CD14-positive monocyte (primary cell): Measurements from ENCODE around the gene CTSD. TPM values are rescaled to one million over a fixed set of nuclear protein-coding genes. Genes with fewer than 3 reads are reported as not detected.

Experiments
- DNase-seq, 3 donors: peaks; one replicate each; pipeline ENCODE4 v3.0.0-alpha.2; 2011 to 2022
- H2AFZ ChIP-seq: 2 replicates; pipeline ENCODE4 v1.6.0; 2012; ENCODE audit warnings: mild to moderate bottlenecking, low read depth, low read length, inconsistent platforms; ENCODE audit not compliant: insufficient read depth, poor library complexity, severe bottlenecking
- H3K27ac ChIP-seq, 2 donors: 1 replicate in 1 of 2; 2 replicates in 1 of 2; pipeline ENCODE4 v1.5.1; 2012 to 2013; ENCODE audit warnings: low read length in 2 of 2, control low read depth in 1 of 2, inconsistent platforms in 1 of 2, low read depth in 1 of 2, mild to moderate bottlenecking in 1 of 2
- H3K27me3 ChIP-seq, 2 donors: one replicate each; pipeline versions ENCODE4 v1.6.0 to v1.6.1; 2011 to 2013; ENCODE audit warnings: low read length in 2 of 2; ENCODE audit not compliant: control insufficient read depth in 2 of 2, insufficient read depth in 2 of 2
- H3K36me3 ChIP-seq, 2 donors: replicated peaks in 1 of 2; 1 replicate in 1 of 2; 2 replicates in 1 of 2; pipeline versions ENCODE4 v1.5.1 to v1.6.1; 2012 to 2013; ENCODE audit warnings: low read length in 2 of 2, control low read depth in 1 of 2, inconsistent platforms in 1 of 2, mild to moderate bottlenecking in 1 of 2; ENCODE audit not compliant: insufficient read depth in 2 of 2, control insufficient read depth in 1 of 2
- H3K4me1 ChIP-seq, 2 donors: 1 replicate in 1 of 2; 2 replicates in 1 of 2; pipeline versions ENCODE4 v1.5.1 to v1.6.1; 2012 to 2013; ENCODE audit warnings: low read length in 2 of 2, control low read depth in 1 of 2, inconsistent platforms in 1 of 2, mild to moderate bottlenecking in 1 of 2, moderate library complexity in 1 of 2; ENCODE audit not compliant: insufficient read depth in 2 of 2, control insufficient read depth in 1 of 2
- H3K4me2 ChIP-seq: replicated peaks from 2 replicates; pipeline ENCODE3; 2012; ENCODE audit warnings: low read length, moderate library complexity, mild to moderate bottlenecking; ENCODE audit not compliant: poor library complexity, severe bottlenecking; ENCODE audit errors: extremely low read depth
- H3K4me3 ChIP-seq, 3 experiments: fragments of 200-600 bp in 1 of 3; sonication (generic) in 1 of 3; replicated peaks in 1 of 3; 1 replicate in 2 of 3; 2 replicates in 1 of 3; pipeline ENCODE4 v1.5.1; 2011 to 2013; ENCODE audit warnings: low read length in 3 of 3, mild to moderate bottlenecking in 3 of 3, control low read depth in 2 of 3, low read depth in 2 of 3, inconsistent platforms in 1 of 3, moderate library complexity in 1 of 3
- H3K79me2 ChIP-seq: 2 replicates; pipeline ENCODE4 v1.6.0; 2012; ENCODE audit warnings: mild to moderate bottlenecking, control low read depth, inconsistent platforms, low read length, moderate library complexity; ENCODE audit not compliant: insufficient read depth
- H3K9ac ChIP-seq: 2 replicates; pipeline ENCODE4 v1.6.0; 2017; ENCODE audit warnings: low read length, mild to moderate bottlenecking; ENCODE audit not compliant: insufficient read depth, poor library complexity, severe bottlenecking
- H3K9me3 ChIP-seq, 2 donors: replicated peaks in 1 of 2; 1 replicate in 1 of 2; 2 replicates in 1 of 2; pipeline versions ENCODE4 v1.5.1 to v1.6.1; 2012 to 2013; ENCODE audit warnings: low read length in 2 of 2, control low read depth in 1 of 2; ENCODE audit not compliant: control insufficient read depth in 1 of 2, insufficient read depth in 1 of 2
- H4K20me1 ChIP-seq: 2 replicates; pipeline ENCODE4 v1.6.0; 2012; ENCODE audit warnings: mild to moderate bottlenecking, low read length, control low read depth, moderate library complexity; ENCODE audit not compliant: insufficient read depth
- H3K27ac Mint-ChIP-seq, 7 donors: one replicate each; pipeline ENCODE4 v1.8.0; 2020; ENCODE audit warnings: mild to moderate bottlenecking in 7 of 7, mixed read lengths in 7 of 7, moderate library complexity in 6 of 7, inconsistent platforms in 2 of 7
- H3K27me3 Mint-ChIP-seq, 3 donors: one replicate each; pipeline ENCODE4 v1.8.0; 2021 to 2022; ENCODE audit warnings: low read depth in 3 of 3, mild to moderate bottlenecking in 3 of 3, mixed read lengths in 3 of 3, moderate library complexity in 3 of 3, inconsistent platforms in 1 of 3
- H3K36me3 Mint-ChIP-seq, 2 donors: one replicate each; pipeline ENCODE4 v1.8.0; 2020; ENCODE audit warnings: mixed read lengths in 2 of 2, inconsistent platforms in 1 of 2, mild to moderate bottlenecking in 1 of 2
- H3K4me1 Mint-ChIP-seq: one replicate; pipeline ENCODE4 v1.8.0; 2020; ENCODE audit warnings: mild to moderate bottlenecking, mixed read lengths
- H3K4me3 Mint-ChIP-seq, 2 donors: one replicate each; pipeline ENCODE4 v1.8.0; 2020; ENCODE audit warnings: mild to moderate bottlenecking in 2 of 2, mixed read lengths in 2 of 2, moderate library complexity in 1 of 2
- H3K9me3 Mint-ChIP-seq, 7 donors: one replicate each; pipeline ENCODE4 v1.8.0; 2020 to 2022; ENCODE audit warnings: mixed read lengths in 7 of 7, mild to moderate bottlenecking in 6 of 7, moderate library complexity in 6 of 7, inconsistent platforms in 2 of 7
- CTCF ChIP-seq: fragments of 200-600 bp; IDR thresholded peaks from one replicate; pipeline ENCODE4 v1.8.0; 2022; ENCODE audit warnings: antibody characterized with exemption, mild to moderate bottlenecking
- WGBS: methylation state at CpG from one replicate; pipeline ENCODE4 v1.1.5; 2013; ENCODE audit warnings: missing lambda C conversion rate; ENCODE audit not compliant: insufficient coverage; 5-methylcytosine and 5-hydroxymethylcytosine counted together
- intact Hi-C, 2 donors: fragments of 100-400 bp; cut with micrococcal nuclease; formaldehyde crosslinking; loops; one replicate each; pipeline versions ENCODE4 v1.15.0 to v1.15.1; 2023
- polyA plus RNA-seq, 3 donors: library from polyadenylated mRNA; depleted of rRNA in 1 of 3; unstranded in 2 of 3; stranded (reverse) in 1 of 3; fragments of 300-500 nt in 2 of 3; fragments of >200 nt in 1 of 3; fragmentation: Illumina TruSeq in 2 of 3; gene quantifications; 1 replicate in 2 of 3; 2 replicates in 1 of 3; pipeline ENCODE4 v1.2.3, GENCODE V29; 2012 to 2021

CTSD gene
- polyA plus RNA-seq, 3 donors, result 835 to 1,372 (median 855) TPM

- Histone ChIP-seq H3K9me3 (no peaks in the 10 kb centered on the region), H3K27ac (no peak overlapping the region), H3K36me3 (peaks cover 55 to 57% of the 10 kb centered on the region in 2 donors), H3K4me1 (peaks cover 50 to 93% of the 10 kb centered on the region in 2 donors), H3K4me3 (no peak overlapping the region), H3K27me3 (peaks cover 7 to 28% of the 10 kb centered on the region in 2 donors), H3K9ac (no peak overlapping the region), H2AFZ (no peak overlapping the region), H3K79me2 (peaks cover 21% of the 10 kb centered on the region), H3K4me2 (no peak overlapping the region), H4K20me1 (peaks cover 98% of the 10 kb centered on the region)
- intact Hi-C loops, result no loop called here
- Mint-ChIP-seq H3K4me1 (peaks cover 64% of the 10 kb centered on the region), H3K27me3 (peaks cover 22 to 41% (median 27%) of the 10 kb centered on the region in 3 donors), H3K4me3 (no peak overlapping the region), H3K9me3 (peaks cover 0 to 4% (median 0%) of the 10 kb centered on the region in 7 donors), H3K36me3 (peaks cover 40 to 63% of the 10 kb centered on the region in 2 donors), H3K27ac (no peak overlapping the region)
- TF ChIP-seq CTCF, result no peak
- WGBS, result 74% methylated on average over 20 of the region's 24 CpGs
- DNase-seq, result no peak
Observed at GRCh38 chr11:1751999-1752906, 11.5 kb downstream of the CTSD start.

- no peaks in the 10 kb centered on the region for H3K9me3 ChIP-seq
- H3K4me1 Mint-ChIP-seq, result peaks cover 63% of the 10 kb centered on the region
- no peak for DNase-seq
- H2AFZ ChIP-seq, result no peak overlapping the region
- H3K9ac ChIP-seq, result no peak overlapping the region
- peaks cover 0 to 4% (median 0%) of the 10 kb centered on the region in 7 donors for H3K9me3 Mint-ChIP-seq
- no peak overlapping the region for H3K27ac ChIP-seq
- no peak for TF ChIP-seq CTCF
- peaks cover 7 to 29% of the 10 kb centered on the region in 2 donors for H3K27me3 ChIP-seq
- H3K4me2 ChIP-seq, result no peak overlapping the region
- peaks cover 47 to 50% of the 10 kb centered on the region in 2 donors for H3K36me3 ChIP-seq
- H3K27ac Mint-ChIP-seq, result no peak overlapping the region
- H3K27me3 Mint-ChIP-seq, result peaks cover 23 to 48% (median 32%) of the 10 kb centered on the region in 3 donors
- peaks cover 98% of the 10 kb centered on the region for H4K20me1 ChIP-seq
- WGBS, result 61% methylated on average over 4 of the region's 5 CpGs
- peaks cover 32 to 55% of the 10 kb centered on the region in 2 donors for H3K36me3 Mint-ChIP-seq
- H3K4me3 ChIP-seq, result no peak overlapping the region
- H3K4me1 ChIP-seq, result peaks cover 50 to 93% of the 10 kb centered on the region in 2 donors
- intact Hi-C loops, result no loop called here
- peaks cover 14% of the 10 kb centered on the region for H3K79me2 ChIP-seq
- H3K4me3 Mint-ChIP-seq, result no peak overlapping the region
Observed at GRCh38 chr11:1751531-1751921, 12.2 kb downstream of the CTSD start.
